Measurements from ENCODE around the gene ANGPT4. TPM values are rescaled to one million over a fixed set of nuclear protein-coding genes. Genes with fewer than 3 reads are reported as not detected.

The ANGPT4 gene
- total RNA-seq, 1 donor from 2014 or later: 0.12 TPM

DNA sequence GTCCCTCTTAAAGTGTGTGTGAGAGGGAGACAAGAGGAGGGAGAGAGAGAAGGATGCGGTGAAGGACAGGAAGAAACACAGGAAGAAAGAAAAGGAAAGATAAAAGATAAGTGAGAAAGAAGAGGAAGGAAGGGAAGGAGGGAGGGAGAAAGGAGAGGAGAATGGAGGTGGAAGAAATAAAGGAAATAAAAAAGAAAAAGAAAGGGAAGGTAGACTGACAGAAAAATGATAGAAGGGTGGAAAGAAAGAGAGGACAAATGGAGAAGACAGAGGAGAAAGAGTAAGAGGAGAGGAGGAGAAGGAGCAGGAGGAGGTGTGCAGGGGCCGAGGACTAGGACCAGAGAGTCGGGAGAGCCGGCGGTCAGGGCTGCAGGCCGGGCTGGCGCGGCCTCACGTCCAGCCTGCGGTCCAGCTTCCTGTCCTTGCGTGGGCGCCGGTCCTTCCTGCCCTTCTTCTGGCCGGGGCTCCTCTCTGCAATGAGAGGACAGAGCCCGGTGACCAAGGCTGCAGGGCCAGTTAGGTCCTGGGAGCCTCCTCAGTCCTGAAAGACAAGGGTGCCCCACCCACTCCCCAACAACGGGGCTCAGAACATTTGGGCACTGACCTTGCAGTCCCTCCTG, 44.0 kb upstream of the ANGPT4 start:
- no peaks in the 10 kb centered on the region for H3K4me1 Mint-ChIP-seq (ENCODE audit: low read depth)
- H3K9me3 Mint-ChIP-seq (ENCODE audit: low read depth): no peaks in the 10 kb centered on the region
- peak; percentile 85 for DNase-seq (ENCODE audit: low spot score)
- no peak overlapping the region for H3K4me3 Mint-ChIP-seq (ENCODE audit: unreplicated experiment)
- no peak overlapping the region for H3K27ac Mint-ChIP-seq (ENCODE audit: unreplicated experiment)
- peaks cover 45% of the 10 kb centered on the region for H3K27me3 Mint-ChIP-seq (ENCODE audit: low read depth)
- no peak for TF ChIP-seq CTCF (IDR thresholded peaks at IDR 0.05)
- no peaks in the 10 kb centered on the region for H3K36me3 Mint-ChIP-seq (ENCODE audit: low read depth)

DNA sequence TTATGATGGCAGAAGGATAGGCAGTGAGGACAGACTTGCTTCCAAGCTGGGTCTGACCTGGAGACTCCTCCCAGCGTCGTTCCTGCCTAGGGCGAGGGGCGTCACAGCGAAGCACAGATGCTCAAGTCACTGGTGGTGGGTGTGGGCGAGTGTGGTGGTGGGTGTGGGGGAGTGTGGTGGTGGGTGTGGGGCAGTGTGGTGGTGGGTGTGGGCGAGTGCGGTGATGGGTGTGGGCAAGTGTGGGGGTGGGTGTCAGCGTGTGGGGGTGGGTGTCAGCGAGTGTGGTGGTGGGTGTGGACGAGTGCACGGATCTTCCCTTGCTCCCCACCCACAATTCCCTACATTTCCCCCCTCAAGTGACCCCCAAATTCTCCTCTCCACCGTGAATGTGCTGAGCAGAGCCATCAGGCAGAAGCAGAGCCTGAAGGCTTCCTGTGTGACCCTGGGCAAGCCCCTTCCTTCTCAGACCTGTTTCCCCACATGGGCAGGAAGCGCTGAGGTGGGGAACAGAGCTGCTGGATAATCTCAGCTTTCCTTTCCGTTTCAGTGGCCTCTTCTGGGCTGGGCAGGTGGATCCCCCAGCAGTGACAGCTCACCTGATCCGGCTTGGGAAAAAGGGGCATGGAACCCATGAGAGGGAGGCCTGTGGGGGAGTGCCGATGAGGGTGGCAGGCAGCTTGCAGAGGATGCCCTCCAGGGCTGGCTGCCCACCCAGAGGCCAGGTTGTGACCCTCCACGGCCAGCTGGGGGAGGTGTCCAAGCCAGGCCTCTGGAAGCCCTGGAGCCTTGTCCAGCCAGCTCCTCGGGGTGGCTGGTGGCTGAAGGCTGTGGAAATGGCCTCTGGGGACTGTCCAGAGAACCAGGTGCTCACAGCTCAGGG, 43.0 kb upstream of the ANGPT4 start:
- DNase-seq (ENCODE audit: low spot score): peak; percentile 83
- no peaks in the 10 kb centered on the region for H3K9me3 Mint-ChIP-seq (ENCODE audit: low read depth)
- H3K27ac Mint-ChIP-seq (ENCODE audit: unreplicated experiment): no peak overlapping the region
- no peak overlapping the region for H3K4me3 Mint-ChIP-seq (ENCODE audit: unreplicated experiment)
- H3K36me3 Mint-ChIP-seq (ENCODE audit: low read depth): no peaks in the 10 kb centered on the region
- peaks cover 45% of the 10 kb centered on the region for H3K27me3 Mint-ChIP-seq (ENCODE audit: low read depth)
- no peak for TF ChIP-seq CTCF (IDR thresholded peaks at IDR 0.05)
- no peaks in the 10 kb centered on the region for H3K4me1 Mint-ChIP-seq (ENCODE audit: low read depth)

DNA sequence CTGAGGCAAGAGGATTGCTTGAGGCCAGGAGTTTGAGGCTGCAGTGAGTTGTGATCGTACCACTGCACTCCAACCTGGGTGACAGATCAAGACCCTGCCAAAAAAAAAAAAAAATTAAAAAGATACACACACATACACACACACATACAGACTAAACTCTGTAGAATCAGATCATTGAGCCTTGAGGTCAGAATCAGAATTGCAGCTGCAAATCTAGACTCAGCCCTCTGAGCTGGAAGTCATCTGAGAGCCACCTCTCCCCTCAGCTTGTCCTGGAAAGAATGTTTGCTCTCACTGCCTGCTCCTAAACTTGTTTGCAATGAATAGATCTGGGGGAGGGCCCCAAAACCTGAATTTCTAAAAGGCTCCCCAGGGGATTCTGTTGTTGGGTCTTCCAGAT, 41.4 kb upstream of the ANGPT4 start:
- Mint-ChIP-seq H3K27ac (ENCODE audit: unreplicated experiment) (no peak overlapping the region), H3K27me3 (ENCODE audit: low read depth) (peaks cover 49% of the 10 kb centered on the region), H3K36me3 (ENCODE audit: low read depth) (no peaks in the 10 kb centered on the region), H3K4me1 (ENCODE audit: low read depth) (no peaks in the 10 kb centered on the region), H3K4me3 (ENCODE audit: unreplicated experiment) (no peak overlapping the region), H3K9me3 (ENCODE audit: low read depth) (no peaks in the 10 kb centered on the region)
- no peak for DNase-seq (ENCODE audit: low spot score)
- peak; percentile 39 for TF ChIP-seq CTCF (IDR thresholded peaks at IDR 0.05)

DNA sequence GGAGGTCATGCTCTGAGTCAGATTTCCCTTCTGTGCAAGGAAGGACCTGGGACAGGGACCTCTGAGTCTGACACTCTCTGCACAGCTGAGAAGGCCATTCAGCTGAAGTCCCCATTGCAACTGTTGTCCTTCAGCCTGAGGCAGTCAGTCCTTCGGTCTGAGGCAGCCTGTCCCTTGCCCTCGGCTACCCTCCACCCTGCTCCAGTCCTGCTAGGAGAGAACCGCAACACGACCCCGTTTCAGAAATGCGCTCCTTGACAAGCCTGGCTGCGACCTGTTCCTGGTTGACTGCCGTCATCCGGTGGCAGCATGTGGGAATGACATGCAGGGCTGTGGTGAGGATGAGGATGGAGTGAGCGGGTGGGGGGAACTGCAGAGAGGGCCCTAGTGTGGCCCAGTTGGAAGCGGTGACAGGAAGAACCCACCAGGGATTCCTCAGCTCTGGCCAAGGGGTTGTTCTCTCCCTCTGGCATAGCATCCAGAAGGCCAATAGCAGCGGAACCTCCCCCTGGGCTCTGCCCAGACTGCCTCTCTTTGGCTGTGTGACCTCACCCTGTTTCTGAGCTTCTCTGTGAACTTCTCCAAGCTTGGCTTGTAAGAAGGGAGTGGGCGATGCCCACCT, 40.3 kb upstream of the ANGPT4 start:
- H3K27me3 Mint-ChIP-seq (ENCODE audit: low read depth): peaks cover 52% of the 10 kb centered on the region
- H3K4me3 Mint-ChIP-seq (ENCODE audit: unreplicated experiment): no peak overlapping the region
- H3K4me1 Mint-ChIP-seq (ENCODE audit: low read depth): no peaks in the 10 kb centered on the region
- H3K27ac Mint-ChIP-seq (ENCODE audit: unreplicated experiment): no peak overlapping the region
- peak; percentile 99 for TF ChIP-seq CTCF (IDR thresholded peaks at IDR 0.05)
- H3K9me3 Mint-ChIP-seq (ENCODE audit: low read depth): no peaks in the 10 kb centered on the region
- no peaks in the 10 kb centered on the region for H3K36me3 Mint-ChIP-seq (ENCODE audit: low read depth)
- DNase-seq (ENCODE audit: low spot score): peak; percentile 68

DNA sequence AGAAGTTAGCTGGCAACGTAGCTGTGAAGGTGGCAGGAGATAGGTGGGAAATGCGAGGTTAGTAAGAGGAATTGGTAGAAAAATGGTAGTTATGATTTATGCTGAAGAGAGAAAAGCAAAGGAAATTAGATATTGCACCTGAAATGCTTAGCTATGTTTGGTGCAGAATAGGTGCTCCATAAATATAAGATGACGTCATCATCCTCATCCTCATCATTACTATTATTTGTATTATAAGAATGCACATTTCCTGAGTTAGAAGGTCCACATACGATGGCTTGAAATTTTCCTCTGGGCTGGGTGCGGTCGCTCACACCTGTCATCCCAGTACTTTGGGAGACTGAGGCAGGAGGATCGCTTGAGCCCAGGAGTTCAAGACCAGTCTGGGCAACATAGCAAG, 39.5 kb upstream of the ANGPT4 start:
- Mint-ChIP-seq H3K27me3 (ENCODE audit: low read depth) (peaks cover 47% of the 10 kb centered on the region), H3K4me1 (ENCODE audit: low read depth) (no peaks in the 10 kb centered on the region), H3K36me3 (ENCODE audit: low read depth) (no peaks in the 10 kb centered on the region), H3K27ac (ENCODE audit: unreplicated experiment) (no peak overlapping the region), H3K4me3 (ENCODE audit: unreplicated experiment) (no peak overlapping the region), H3K9me3 (ENCODE audit: low read depth) (no peaks in the 10 kb centered on the region)
- TF ChIP-seq CTCF (IDR thresholded peaks at IDR 0.05): no peak
- DNase-seq (ENCODE audit: low spot score): peak; percentile 10

Measured in chondrocyte (in vitro differentiated cells).